ENCODE results near the gene GATA3. TPM values are rescaled to one million over a fixed set of nuclear protein-coding genes. Genes with fewer than 3 reads are reported as not detected.

Gene GATA3
- polyA plus RNA-seq, 1 donor from 2014 or later = not detected

DNA sequence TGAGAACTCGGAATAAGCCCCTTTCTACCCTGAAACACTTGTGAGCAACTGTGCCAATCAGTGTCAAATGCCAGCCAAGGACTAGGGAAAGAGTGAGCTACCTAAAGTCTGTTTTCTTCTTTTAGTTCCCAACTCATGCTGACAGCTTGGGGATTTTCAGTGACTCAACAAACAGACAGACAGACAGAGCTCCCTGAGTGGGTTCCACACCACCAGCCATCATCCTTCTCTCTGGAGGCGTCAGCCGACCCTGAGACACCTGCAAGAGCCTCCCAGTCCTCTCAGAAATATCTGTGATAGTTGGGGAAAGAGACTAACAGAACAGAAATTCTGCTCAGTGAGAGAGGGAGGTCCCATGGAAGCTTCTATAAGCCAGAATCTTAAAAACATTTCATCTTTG, 49.5 kb downstream of the GATA3 start:
- Histone ChIP-seq H2AFZ (ENCODE audit: low read depth, low read length) (no peak overlapping the region), H3K9me3 (ENCODE audit: low read length) (no peaks in the 10 kb centered on the region), H3K9ac (ENCODE audit: low read length) (no peak overlapping the region), H3K4me3 (ENCODE audit: low read length) (no peak overlapping the region), H4K20me1 (ENCODE audit: insufficient read depth) (no peaks in the 10 kb centered on the region), H3K4me2 (ENCODE audit: low read length) (no peak overlapping the region), H3F3A (ENCODE audit: insufficient read depth, low read length, poor library complexity, severe bottlenecking) (no peaks in the 10 kb centered on the region), H3K9me2 (ENCODE audit: insufficient read depth, low read length) (no peaks in the 10 kb centered on the region), H3K27ac (ENCODE audit: low read length) (no peak overlapping the region), H3K36me3 (ENCODE audit: insufficient read depth, low read length) (no peaks in the 10 kb centered on the region), H3K27me3 (ENCODE audit: insufficient read depth, low read depth, low read length) (no peaks in the 10 kb centered on the region), H3K79me2 (replicated peaks; ENCODE audit: insufficient read depth, low read length) (no peaks in the 10 kb centered on the region)
- TF ChIP-seq, protein P1, sequence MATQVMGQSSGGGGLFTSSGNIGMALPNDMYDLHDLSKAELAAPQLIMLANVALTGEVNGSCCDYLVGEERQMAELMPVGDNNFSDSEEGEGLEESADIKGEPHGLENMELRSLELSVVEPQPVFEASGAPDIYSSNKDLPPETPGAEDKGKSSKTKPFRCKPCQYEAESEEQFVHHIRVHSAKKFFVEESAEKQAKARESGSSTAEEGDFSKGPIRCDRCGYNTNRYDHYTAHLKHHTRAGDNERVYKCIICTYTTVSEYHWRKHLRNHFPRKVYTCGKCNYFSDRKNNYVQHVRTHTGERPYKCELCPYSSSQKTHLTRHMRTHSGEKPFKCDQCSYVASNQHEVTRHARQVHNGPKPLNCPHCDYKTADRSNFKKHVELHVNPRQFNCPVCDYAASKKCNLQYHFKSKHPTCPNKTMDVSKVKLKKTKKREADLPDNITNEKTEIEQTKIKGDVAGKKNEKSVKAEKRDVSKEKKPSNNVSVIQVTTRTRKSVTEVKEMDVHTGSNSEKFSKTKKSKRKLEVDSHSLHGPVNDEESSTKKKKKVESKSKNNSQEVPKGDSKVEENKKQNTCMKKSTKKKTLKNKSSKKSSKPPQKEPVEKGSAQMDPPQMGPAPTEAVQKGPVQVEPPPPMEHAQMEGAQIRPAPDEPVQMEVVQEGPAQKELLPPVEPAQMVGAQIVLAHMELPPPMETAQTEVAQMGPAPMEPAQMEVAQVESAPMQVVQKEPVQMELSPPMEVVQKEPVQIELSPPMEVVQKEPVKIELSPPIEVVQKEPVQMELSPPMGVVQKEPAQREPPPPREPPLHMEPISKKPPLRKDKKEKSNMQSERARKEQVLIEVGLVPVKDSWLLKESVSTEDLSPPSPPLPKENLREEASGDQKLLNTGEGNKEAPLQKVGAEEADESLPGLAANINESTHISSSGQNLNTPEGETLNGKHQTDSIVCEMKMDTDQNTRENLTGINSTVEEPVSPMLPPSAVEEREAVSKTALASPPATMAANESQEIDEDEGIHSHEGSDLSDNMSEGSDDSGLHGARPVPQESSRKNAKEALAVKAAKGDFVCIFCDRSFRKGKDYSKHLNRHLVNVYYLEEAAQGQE (IDR thresholded peaks at IDR 0.05; ENCODE audit: borderline replicate concordance) = no peak
- TF ChIP-seq RAD21 (conservative IDR thresholded peaks at IDR 0.05) (no peak), TAF1 (IDR thresholded peaks at IDR 0.05; ENCODE audit: low read depth) (no peak), MXI1 (conservative IDR thresholded peaks at IDR 0.05; ENCODE audit: poor library complexity, severe bottlenecking) (no peak), EP300 (conservative IDR thresholded peaks at IDR 0.05; ENCODE audit: poor library complexity, severe bottlenecking) (no peak), SMC3 (conservative IDR thresholded peaks at IDR 0.05; ENCODE audit: poor library complexity) (no peak), EZH2 (IDR thresholded peaks at IDR 0.05; ENCODE audit: borderline replicate concordance, insufficient read depth, low read length, poor library complexity, severe bottlenecking) (no peak), POLR2AphosphoS5 (IDR thresholded peaks at IDR 0.05) (no peak)
- TF ChIP-seq, protein P2, sequence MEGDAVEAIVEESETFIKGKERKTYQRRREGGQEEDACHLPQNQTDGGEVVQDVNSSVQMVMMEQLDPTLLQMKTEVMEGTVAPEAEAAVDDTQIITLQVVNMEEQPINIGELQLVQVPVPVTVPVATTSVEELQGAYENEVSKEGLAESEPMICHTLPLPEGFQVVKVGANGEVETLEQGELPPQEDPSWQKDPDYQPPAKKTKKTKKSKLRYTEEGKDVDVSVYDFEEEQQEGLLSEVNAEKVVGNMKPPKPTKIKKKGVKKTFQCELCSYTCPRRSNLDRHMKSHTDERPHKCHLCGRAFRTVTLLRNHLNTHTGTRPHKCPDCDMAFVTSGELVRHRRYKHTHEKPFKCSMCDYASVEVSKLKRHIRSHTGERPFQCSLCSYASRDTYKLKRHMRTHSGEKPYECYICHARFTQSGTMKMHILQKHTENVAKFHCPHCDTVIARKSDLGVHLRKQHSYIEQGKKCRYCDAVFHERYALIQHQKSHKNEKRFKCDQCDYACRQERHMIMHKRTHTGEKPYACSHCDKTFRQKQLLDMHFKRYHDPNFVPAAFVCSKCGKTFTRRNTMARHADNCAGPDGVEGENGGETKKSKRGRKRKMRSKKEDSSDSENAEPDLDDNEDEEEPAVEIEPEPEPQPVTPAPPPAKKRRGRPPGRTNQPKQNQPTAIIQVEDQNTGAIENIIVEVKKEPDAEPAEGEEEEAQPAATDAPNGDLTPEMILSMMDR (IDR thresholded peaks at IDR 0.05; ENCODE audit: poor library complexity, severe bottlenecking) = no peak

DNA sequence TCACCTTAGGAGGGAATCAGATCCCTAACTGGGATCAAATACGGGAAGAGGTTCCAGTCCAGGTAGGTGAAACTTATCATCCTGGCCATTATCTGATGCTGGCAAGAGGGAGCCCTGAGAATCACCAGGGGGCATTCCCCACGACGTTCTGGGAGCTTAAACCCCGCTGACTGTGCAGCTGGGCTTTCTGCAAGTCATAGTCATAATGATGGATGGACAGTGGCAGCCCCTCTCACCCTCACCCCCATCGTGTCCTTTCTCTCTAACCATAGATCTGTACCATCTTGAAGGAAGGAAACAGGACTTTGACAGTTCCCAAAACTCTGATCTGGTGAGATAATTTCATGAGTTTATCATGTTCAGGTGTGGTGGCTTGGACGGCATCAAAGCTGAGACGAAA, 50.2 kb downstream of the GATA3 start:
- no peaks in the 10 kb centered on the region for H3K27me3 ChIP-seq (ENCODE audit: insufficient read depth, low read depth, low read length)
- H3K79me2 ChIP-seq (replicated peaks; ENCODE audit: insufficient read depth, low read length) = no peaks in the 10 kb centered on the region
- TF ChIP-seq RAD21 (conservative IDR thresholded peaks at IDR 0.05) = no peak
- no peak for TF ChIP-seq SMC3 (conservative IDR thresholded peaks at IDR 0.05; ENCODE audit: poor library complexity)
- TF ChIP-seq, protein P2 (IDR thresholded peaks at IDR 0.05; ENCODE audit: poor library complexity, severe bottlenecking) = no peak
- no peak for TF ChIP-seq EZH2 (IDR thresholded peaks at IDR 0.05; ENCODE audit: borderline replicate concordance, insufficient read depth, low read length, poor library complexity, severe bottlenecking)
- TF ChIP-seq POLR2AphosphoS5 (IDR thresholded peaks at IDR 0.05) = no peak
- no peak for TF ChIP-seq MXI1 (conservative IDR thresholded peaks at IDR 0.05; ENCODE audit: poor library complexity, severe bottlenecking)
- TF ChIP-seq, protein P1 (IDR thresholded peaks at IDR 0.05; ENCODE audit: borderline replicate concordance) = no peak
- no peak for TF ChIP-seq TAF1 (IDR thresholded peaks at IDR 0.05; ENCODE audit: low read depth)
- no peak for TF ChIP-seq EP300 (conservative IDR thresholded peaks at IDR 0.05; ENCODE audit: poor library complexity, severe bottlenecking)

More for the DNA sequence above, 50.2 kb downstream of the GATA3 start:
- Histone ChIP-seq H3K4me2 (ENCODE audit: low read length) (no peak overlapping the region), H4K20me1 (ENCODE audit: insufficient read depth) (no peaks in the 10 kb centered on the region), H3K9ac (ENCODE audit: low read length) (no peak overlapping the region), H3K9me2 (ENCODE audit: insufficient read depth, low read length) (no peaks in the 10 kb centered on the region), H3F3A (ENCODE audit: insufficient read depth, low read length, poor library complexity, severe bottlenecking) (no peaks in the 10 kb centered on the region), H3K36me3 (ENCODE audit: insufficient read depth, low read length) (no peaks in the 10 kb centered on the region), H3K4me3 (ENCODE audit: low read length) (no peak overlapping the region), H2AFZ (ENCODE audit: low read depth, low read length) (no peak overlapping the region), H3K27ac (ENCODE audit: low read length) (no peak overlapping the region), H3K9me3 (ENCODE audit: low read length) (no peaks in the 10 kb centered on the region)

Data from neural cell (in vitro differentiated cells).